GM12878 (cell line): ENCODE results near the gene NKD2.

ENCODE experiments used
- ATF7 ChIP-seq: fragments of 450-650 bp; IDR thresholded peaks from 2 replicates; pipeline ENCODE4 v1.6.1; 2016; ENCODE audit warnings: low read depth, mild to moderate bottlenecking
- BCL3 ChIP-seq: IDR thresholded peaks from 2 replicates; pipeline ENCODE4 v1.6.1; 2011; ENCODE audit warnings: borderline replicate concordance, low read depth, mild to moderate bottlenecking, moderate library complexity, low read length; ENCODE audit not compliant: insufficient read depth, poor library complexity, severe bottlenecking
- CEBPB ChIP-seq, 2 experiments: fragments of 150-350 bp in 1 of 2; IDR thresholded peaks; 2 replicates each; pipeline ENCODE4 v1.6.1; 2012 to 2014; ENCODE audit warnings: low read depth in 2 of 2, low read length in 2 of 2, borderline replicate concordance in 1 of 2, inconsistent platforms in 1 of 2
- CTCF ChIP-seq, 3 experiments: IDR thresholded peaks in 2 of 3; conservative IDR thresholded peaks in 1 of 3; 2 replicates each; pipeline ENCODE4 v1.5.1; 2011; ENCODE audit warnings: low read depth in 3 of 3, low read length in 3 of 3, mild to moderate bottlenecking in 3 of 3, control low read depth in 2 of 3, moderate library complexity in 2 of 3, inconsistent platforms in 1 of 3, mixed read lengths in 1 of 3; ENCODE audit not compliant: control insufficient read depth in 2 of 3, insufficient read depth in 1 of 3; ENCODE audit errors: extremely low read depth in 1 of 3
- EZH2 ChIP-seq: IDR thresholded peaks from 2 replicates; pipeline ENCODE4 v1.6.1; 2012; ENCODE audit warnings: low read depth, mild to moderate bottlenecking, control low read depth, inconsistent platforms, low read length, borderline replicate concordance; ENCODE audit not compliant: control insufficient read depth
- MXI1 ChIP-seq: fragments of 150-350 bp; IDR thresholded peaks from 2 replicates; pipeline ENCODE4 v1.6.1; 2011; ENCODE audit warnings: low read depth, mild to moderate bottlenecking, inconsistent platforms, low read length, improper control_type of control experiment
- POLR2A ChIP-seq: IDR thresholded peaks from 2 replicates; pipeline ENCODE4 v1.6.1; 2011; ENCODE audit warnings: low read depth, mild to moderate bottlenecking, low read length
- TCF12 ChIP-seq: IDR thresholded peaks from 2 replicates; pipeline ENCODE4 v1.6.1; 2011; ENCODE audit warnings: low read depth, mild to moderate bottlenecking, low read length
- ZNF592 ChIP-seq: fragments of 450-650 bp; IDR thresholded peaks from 2 replicates; pipeline ENCODE4 v1.6.1; 2017; ENCODE audit warnings: mild to moderate bottlenecking, moderate library complexity
- TF ChIP-seq, protein P1 (sequence below): fragments of 450-650 bp; IDR thresholded peaks from 2 replicates; pipeline ENCODE4 v1.6.1; 2018; ENCODE audit warnings: mild to moderate bottlenecking, low read depth, moderate library complexity; ENCODE audit not compliant: partially characterized antibody

DNA sequence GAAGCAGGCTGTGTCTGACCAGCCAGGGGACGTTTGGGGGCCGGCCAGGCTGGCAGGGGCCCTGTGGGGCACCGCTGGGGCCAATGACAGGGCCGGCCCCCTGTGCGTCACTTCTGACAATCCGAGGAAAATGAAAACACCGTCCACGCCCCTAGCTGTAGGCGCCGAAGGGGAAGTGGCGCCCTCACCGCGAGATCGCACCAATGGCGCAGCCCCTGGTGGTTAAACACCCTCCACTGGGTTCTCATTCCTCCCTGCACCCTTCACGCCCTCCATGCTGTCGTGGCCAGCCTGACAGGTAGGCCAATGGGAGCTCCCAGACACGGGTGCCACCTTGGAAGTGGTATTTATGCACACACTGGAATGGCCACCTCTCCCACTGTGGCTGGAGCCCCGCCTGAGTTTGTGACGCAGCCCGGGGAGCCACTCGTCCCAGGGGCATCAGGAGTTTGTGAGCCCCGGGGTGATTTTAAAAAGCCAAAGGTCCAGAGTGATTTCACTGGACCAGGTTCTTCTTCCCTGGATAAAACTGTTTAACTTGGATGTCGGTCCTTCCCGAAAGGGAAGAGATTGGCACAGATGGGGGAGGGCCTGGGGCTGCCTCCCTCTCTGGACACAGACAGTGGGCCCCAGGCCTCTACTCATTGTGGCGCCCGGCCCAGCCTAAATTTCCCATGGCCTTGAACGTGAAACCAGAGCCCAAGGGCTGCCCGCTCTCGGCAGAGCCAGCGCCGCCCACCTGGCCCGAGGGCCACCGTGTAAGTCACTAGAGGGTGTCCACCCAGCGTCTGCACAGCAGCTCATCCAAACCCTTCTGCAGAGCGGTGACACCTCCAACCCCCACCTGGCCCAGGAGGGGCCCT is 49.7 kb downstream of the NKD2 start:
- no peak for TF ChIP-seq POLR2A
- TF ChIP-seq CEBPB (IDR thresholded peaks at IDR 0.05; ENCODE audit: borderline replicate concordance in 1 of 2, low read depth in 2 of 2, low read length in 2 of 2), result no peak
- TF ChIP-seq MXI1, result no peak
- no peak for TF ChIP-seq CTCF (IDR thresholded peaks at IDR 0.05 in 2 of 3, conservative IDR thresholded peaks at IDR 0.05 in 1 of 3; ENCODE audit: control insufficient read depth in 2 of 3, extremely low read depth in 1 of 3, insufficient read depth in 1 of 3, low read depth in 3 of 3, low read length in 3 of 3)
- TF ChIP-seq, protein P1, sequence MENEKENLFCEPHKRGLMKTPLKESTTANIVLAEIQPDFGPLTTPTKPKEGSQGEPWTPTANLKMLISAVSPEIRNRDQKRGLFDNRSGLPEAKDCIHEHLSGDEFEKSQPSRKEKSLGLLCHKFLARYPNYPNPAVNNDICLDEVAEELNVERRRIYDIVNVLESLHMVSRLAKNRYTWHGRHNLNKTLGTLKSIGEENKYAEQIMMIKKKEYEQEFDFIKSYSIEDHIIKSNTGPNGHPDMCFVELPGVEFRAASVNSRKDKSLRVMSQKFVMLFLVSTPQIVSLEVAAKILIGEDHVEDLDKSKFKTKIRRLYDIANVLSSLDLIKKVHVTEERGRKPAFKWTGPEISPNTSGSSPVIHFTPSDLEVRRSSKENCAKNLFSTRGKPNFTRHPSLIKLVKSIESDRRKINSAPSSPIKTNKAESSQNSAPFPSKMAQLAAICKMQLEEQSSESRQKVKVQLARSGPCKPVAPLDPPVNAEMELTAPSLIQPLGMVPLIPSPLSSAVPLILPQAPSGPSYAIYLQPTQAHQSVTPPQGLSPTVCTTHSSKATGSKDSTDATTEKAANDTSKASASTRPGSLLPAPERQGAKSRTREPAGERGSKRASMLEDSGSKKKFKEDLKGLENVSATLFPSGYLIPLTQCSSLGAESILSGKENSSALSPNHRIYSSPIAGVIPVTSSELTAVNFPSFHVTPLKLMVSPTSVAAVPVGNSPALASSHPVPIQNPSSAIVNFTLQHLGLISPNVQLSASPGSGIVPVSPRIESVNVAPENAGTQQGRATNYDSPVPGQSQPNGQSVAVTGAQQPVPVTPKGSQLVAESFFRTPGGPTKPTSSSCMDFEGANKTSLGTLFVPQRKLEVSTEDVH, result no peak
- no peak for TF ChIP-seq BCL3
- TF ChIP-seq ATF7, result no peak
- no peak for TF ChIP-seq ZNF592
- no peak for TF ChIP-seq TCF12
- no peak for TF ChIP-seq EZH2
